ENCODE results near the gene TUBGCP6. TPM values are rescaled to one million over a fixed set of nuclear protein-coding genes. Genes with fewer than 3 reads are reported as not detected.
A peak's percentile ranks its signal among the peaks of the same experiment; 100 is the strongest.

The TUBGCP6 gene
- total RNA-seq, 2 donors from 2014 or later = 19.2 to 33.4 TPM

- Histone ChIP-seq H3K9ac (ENCODE audit: low read depth in 2 of 2, low read length in 2 of 2) (no peak overlapping the region), H3K4me1 (peaks cover 32% of the 10 kb centered on the region), H3K4me3 (no peak overlapping the region), H3K27ac (no peak overlapping the region), H3K9me3 (no peaks in the 10 kb centered on the region), H3K36me3 (no peaks in the 10 kb centered on the region), H3K27me3 (no peaks in the 10 kb centered on the region)
- no peak for TF ChIP-seq CTCF (IDR thresholded peaks at IDR 0.05)
- no peak for DNase-seq
- intact Hi-C loops (cut with DNase I) = no loop called here
These were observed 3.6 kb upstream of the TUBGCP6 start for GRCh38 chr22:50248196-50249081.

GRCh38 chr22:50247748-50248147, 2.9 kb upstream of the TUBGCP6 start:
- Histone ChIP-seq H3K9me3 (no peaks in the 10 kb centered on the region), H3K4me1 (peaks cover 39% of the 10 kb centered on the region), H3K9ac (ENCODE audit: low read depth in 2 of 2, low read length in 2 of 2) (peak overlapping the region in 1 of 2 donors; percentile 16), H3K36me3 (no peaks in the 10 kb centered on the region), H3K27ac (no peak overlapping the region), H3K4me3 (no peak overlapping the region), H3K27me3 (no peaks in the 10 kb centered on the region)
- peak; percentile 86 for DNase-seq
- intact Hi-C loops (cut with DNase I) = no loop called here
- TF ChIP-seq CTCF (IDR thresholded peaks at IDR 0.05) = no peak

GRCh38 chr22:50246242-50247175, 1.7 kb upstream of the TUBGCP6 start:
- no peak overlapping the region for H3K27ac ChIP-seq
- no peak for DNase-seq
- intact Hi-C loops (cut with DNase I) = no loop called here

GRCh38 chr22:50245214-50246072, 620 bp upstream of the TUBGCP6 start:
- intact Hi-C loops (cut with DNase I) = no loop called here
- no peak for DNase-seq
- H3K4me1 ChIP-seq = peaks cover 43% of the 10 kb centered on the region
- H3K36me3 ChIP-seq = no peaks in the 10 kb centered on the region
- peak overlapping the region; percentile 91 for H3K4me3 ChIP-seq
- no peaks in the 10 kb centered on the region for H3K27me3 ChIP-seq
- no peak for TF ChIP-seq CTCF (IDR thresholded peaks at IDR 0.05)
- H3K9ac ChIP-seq (ENCODE audit: low read depth in 2 of 2, low read length in 2 of 2) = peak overlapping the region; percentile 83 to 89
- no peaks in the 10 kb centered on the region for H3K9me3 ChIP-seq
- H3K27ac ChIP-seq = peak overlapping the region; percentile 85

More at GRCh38 chr22:50246242-50247175, 1.7 kb upstream of the TUBGCP6 start:
- H3K4me1 ChIP-seq = peaks cover 43% of the 10 kb centered on the region
- no peak overlapping the region for H3K4me3 ChIP-seq
- H3K9me3 ChIP-seq = no peaks in the 10 kb centered on the region
- no peaks in the 10 kb centered on the region for H3K36me3 ChIP-seq
- peak overlapping the region in 1 of 2 donors; percentile 83 for H3K9ac ChIP-seq (ENCODE audit: low read depth in 2 of 2, low read length in 2 of 2)
- no peaks in the 10 kb centered on the region for H3K27me3 ChIP-seq
- TF ChIP-seq CTCF (IDR thresholded peaks at IDR 0.05) = no peak
